SK-N-SH (cell line): ENCODE measurements around the gene ARPC5L.

Source experiments
- CTCF ChIP-seq: fragments of 200-600 bp; sonication (generic); IDR thresholded peaks from 2 replicates; pipeline ENCODE4 v1.6.1; 2017; ENCODE audit warnings: antibody characterized with exemption, mild to moderate bottlenecking, moderate library complexity
- EP300 ChIP-seq, 2 experiments: IDR thresholded peaks; 2 replicates each; pipeline versions ENCODE4 v1.4.0 to v1.6.1; 2012; ENCODE audit warnings: borderline replicate concordance in 1 of 2, low read depth in 1 of 2, low read length in 1 of 2
- FOXM1 ChIP-seq: IDR thresholded peaks from 2 replicates; pipeline ENCODE4 v1.4.0; 2012; ENCODE audit warnings: low read depth, mild to moderate bottlenecking
- GABPA ChIP-seq: IDR thresholded peaks from 2 replicates; pipeline ENCODE4 v1.4.0; 2012; ENCODE audit warnings: low read depth, mild to moderate bottlenecking
- MAX ChIP-seq: IDR thresholded peaks from 2 replicates; pipeline ENCODE4 v1.4.0; 2012; ENCODE audit warnings: low read depth
- NRF1 ChIP-seq: IDR thresholded peaks from 2 replicates; pipeline ENCODE4 v1.6.1; 2012; ENCODE audit warnings: low read depth, mild to moderate bottlenecking, low read length
- SIN3A ChIP-seq: IDR thresholded peaks from 2 replicates; pipeline ENCODE4 v1.6.1; 2012; ENCODE audit warnings: low read depth, mild to moderate bottlenecking, low read length, moderate library complexity, borderline replicate concordance
- TF ChIP-seq, protein P1 (sequence below): fragments of 150-350 bp; IDR thresholded peaks from 2 replicates; pipeline ENCODE4 v1.6.1; 2017; ENCODE audit warnings: antibody characterized with exemption, low read length, low read depth, borderline replicate concordance

GRCh38 chr9:124886461-124886860, 24.5 kb downstream of the ARPC5L start:
- TF ChIP-seq CTCF (no peak), SIN3A (no peak), FOXM1 (no peak), EP300 (IDR thresholded peaks at IDR 0.05; ENCODE audit: borderline replicate concordance in 1 of 2, low read depth in 1 of 2, low read length in 1 of 2) (no peak), NRF1 (no peak), MAX (no peak), GABPA (no peak)
- TF ChIP-seq, protein P1, sequence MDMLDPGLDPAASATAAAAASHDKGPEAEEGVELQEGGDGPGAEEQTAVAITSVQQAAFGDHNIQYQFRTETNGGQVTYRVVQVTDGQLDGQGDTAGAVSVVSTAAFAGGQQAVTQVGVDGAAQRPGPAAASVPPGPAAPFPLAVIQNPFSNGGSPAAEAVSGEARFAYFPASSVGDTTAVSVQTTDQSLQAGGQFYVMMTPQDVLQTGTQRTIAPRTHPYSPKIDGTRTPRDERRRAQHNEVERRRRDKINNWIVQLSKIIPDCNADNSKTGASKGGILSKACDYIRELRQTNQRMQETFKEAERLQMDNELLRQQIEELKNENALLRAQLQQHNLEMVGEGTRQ: no peak
